GM19351 (cell line): ENCODE measurements around the gene KIAA0232.
A peak's percentile ranks its signal among the peaks of the same experiment; 100 is the strongest.
"Not testable (repeated sequence)": the region's sequence is repeated elsewhere in the genome, so short reads cannot be mapped to it uniquely, and the experiment has no call there.

Source experiments
- ATAC-seq: cut with Tn5 transposase; IDR thresholded peaks from one replicate; pipeline ENCODE4 v1.9.1; 2021; ENCODE audit warnings: mild to moderate bottlenecking, moderate library complexity; ENCODE audit not compliant: unreplicated experiment

KIAA0232 gene

GRCh38 chr4:6900181-6900812, 117.8 kb downstream of the KIAA0232 start:
- ATAC-seq: no peak

DNA sequence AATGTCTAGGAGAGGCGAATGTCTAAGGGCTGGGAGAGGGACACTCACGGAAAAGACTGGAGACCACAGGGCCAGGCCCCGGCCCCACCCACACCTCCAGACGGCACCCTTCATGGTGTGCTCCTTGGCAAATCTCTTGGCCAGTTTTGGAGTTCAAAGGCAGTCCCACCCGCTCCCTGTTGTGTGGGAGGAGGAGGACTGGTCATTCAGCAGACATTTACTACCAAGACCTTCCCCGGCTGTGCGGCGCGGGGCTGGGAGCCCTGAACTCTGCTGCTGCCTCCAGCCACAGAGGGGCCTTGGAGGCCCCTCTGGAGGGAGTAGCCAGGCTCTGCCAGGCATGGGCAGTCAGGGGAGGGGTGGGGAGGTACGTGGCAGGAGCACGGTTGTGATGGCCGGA, 118.4 kb downstream of the KIAA0232 start:
- ATAC-seq: no peak

DNA sequence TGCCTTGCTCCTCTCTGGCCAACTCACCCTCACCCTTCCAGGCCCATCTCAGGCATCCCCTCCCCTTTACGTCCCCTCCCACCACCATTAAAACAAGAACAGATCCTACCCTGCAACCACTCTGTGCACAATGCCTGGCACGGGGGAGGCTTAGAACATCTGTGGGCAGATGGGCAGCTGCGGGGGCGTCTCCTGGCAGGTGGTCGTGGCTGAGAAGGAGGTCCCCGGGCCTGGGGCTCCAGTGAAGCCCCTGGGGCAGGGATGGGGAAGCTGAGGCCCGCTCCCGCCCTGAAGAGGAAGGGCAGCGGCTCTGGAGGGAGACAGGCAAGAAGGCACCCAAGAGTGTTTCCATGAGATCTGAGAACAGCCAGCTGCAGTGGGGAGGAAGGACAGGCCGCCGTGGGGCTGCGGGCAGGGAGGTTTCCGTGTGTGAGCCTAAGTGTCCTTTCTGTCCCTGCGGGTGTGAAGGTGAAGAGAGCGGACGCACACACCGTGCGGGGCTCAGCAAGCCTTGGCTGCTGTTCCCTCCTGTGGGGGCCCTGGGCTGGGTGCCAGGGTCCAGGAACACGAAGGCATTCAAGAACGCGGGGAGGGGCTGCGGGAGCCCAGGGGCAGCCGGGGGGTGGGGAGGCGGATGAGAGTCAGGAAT, 119.3 kb downstream of the KIAA0232 start:
- ATAC-seq: no peak

GRCh38 chr4:6902318-6903042, 120.0 kb downstream of the KIAA0232 start:
- no peak for ATAC-seq

DNA sequence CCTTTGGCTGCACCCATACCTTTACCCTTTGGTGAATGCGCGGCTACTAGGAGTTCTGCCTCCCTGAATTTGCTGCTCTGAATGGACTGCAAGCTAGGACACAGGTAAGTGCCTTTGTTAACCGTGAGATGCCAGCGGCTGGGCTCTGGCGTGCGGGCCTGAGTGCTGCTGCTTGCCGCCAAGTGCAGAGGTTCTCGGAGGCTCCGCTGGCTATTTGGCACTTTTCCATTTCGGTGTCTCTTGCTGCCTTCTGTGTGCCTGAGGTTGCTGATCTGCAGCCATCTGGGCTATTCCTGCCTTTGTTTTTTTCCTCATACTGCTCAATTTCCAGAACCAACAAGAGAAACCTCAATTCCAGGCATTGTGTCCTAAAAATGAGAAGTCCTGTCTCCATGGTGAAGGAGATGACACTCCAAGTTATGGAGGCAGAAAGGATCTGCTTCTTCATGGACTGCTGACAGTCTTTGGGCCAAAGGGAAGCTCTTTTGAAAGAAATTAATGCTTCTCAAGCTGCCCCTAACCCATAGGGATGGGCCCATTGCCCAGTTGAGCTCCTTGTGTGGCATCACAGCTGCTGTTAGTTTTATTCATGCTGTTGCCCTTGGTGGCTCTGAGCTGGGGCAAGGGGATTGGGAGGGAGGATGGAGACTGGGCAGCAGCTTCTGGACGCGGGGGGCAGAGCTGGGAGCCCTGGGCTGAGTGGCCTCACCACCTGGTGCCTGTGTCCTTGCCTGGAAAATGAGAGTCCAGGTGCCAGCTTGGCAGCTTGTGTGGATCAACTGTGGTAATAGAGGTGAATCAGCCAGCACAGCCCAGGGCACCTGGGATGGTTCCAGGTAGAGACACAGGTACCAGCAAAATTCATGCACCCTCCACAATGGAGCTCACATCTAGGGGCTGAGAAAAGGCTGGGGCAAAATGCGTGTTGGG, 123.3 kb downstream of the KIAA0232 start:
- no peak for ATAC-seq

GRCh38 chr4:6906486-6906885, 124.0 kb downstream of the KIAA0232 start:
- not testable (repeated sequence) for ATAC-seq

GRCh38 chr4:6907658-6908191, 125.2 kb downstream of the KIAA0232 start:
- ATAC-seq: no peak

DNA sequence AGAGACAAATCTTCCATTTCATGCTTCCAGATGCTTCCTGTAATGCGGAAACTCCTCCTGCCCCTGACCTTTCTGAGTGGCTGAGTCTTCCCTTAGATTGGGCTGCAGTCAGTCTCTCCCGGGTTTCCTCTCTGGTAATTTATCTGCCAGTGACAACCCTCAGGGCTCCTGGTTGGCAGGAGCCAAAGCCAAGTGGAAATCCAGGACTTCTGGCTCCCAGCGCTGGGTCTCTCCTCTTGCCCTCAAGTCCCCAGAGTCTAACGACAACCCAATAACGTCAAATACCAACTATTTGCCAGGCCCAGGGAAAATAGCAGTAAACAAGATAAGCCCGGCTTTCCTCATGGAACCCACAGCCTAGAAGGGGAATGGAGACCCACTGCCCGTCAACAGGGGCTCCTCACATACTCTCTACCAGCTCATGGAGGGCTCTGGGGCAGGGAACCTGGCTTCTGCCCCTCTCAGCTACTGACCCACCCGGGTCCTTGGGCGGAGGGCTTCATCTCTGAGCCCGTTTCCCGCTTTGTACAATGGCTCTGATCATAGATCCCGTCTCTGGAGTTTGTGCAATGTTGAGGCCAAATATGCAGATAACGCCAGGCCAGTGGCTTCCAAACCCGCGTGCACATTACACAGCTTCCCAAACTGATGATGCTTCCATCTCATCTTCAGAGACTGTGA, 126.0 kb downstream of the KIAA0232 start:
- no peak for ATAC-seq

DNA sequence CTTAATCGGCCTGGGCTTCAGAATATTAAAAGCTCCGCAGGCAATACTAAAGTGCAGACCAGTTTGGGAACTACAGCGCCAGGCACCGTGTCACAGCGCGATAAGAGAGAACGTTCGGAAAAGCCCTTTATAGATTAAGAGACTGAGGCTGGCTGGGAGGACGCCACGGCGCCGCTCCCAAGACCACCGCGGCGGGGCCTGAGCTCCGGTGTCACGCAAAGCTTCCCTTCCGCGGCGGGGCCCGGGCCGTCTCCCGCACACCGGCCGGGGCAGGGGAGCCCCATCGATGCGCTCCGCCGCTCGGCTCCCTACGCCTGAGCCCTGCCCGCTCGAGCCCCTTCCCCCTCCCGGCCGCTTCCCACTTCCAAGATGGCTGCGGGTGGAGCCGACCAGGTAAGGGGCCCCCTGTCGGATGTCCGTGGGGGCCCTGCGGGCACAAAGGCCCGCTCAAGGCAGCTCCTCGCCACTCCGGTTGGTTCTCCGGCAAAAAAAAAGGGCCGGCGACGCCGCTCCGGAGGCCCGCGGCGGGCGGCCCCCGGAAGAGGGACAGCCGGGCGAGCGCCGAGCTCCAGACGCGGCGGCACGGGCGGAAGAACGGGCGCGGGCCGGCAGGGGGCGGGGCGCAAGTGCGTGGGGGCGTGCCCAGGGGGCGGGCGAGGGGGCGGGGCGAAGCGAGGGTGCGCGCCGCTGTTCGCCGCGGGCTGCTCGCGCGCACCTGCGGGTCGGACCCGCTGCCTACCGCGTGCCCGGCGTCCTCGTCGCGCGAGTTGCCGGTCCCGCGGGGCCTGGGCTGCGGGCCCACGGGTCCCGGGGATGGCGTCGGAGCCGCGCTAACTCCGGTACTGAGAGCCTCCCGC, 126.8 kb downstream of the KIAA0232 start, which contains the start of gene TBC1D14:
TSS of gene TBC1D14 (plus strand) at position 714 of the 857 bp plus-strand sequence. CDS start 13,564 bp downstream, outside the sequence.
- ATAC-seq: peak; percentile 83

- ATAC-seq: peak; percentile 36
Measured at GRCh38 chr4:6909970-6910339, 127.4 kb downstream of the KIAA0232 start.

GRCh38 chr4:6910340-6910959, 127.9 kb downstream of the KIAA0232 start:
- ATAC-seq: no peak

DNA sequence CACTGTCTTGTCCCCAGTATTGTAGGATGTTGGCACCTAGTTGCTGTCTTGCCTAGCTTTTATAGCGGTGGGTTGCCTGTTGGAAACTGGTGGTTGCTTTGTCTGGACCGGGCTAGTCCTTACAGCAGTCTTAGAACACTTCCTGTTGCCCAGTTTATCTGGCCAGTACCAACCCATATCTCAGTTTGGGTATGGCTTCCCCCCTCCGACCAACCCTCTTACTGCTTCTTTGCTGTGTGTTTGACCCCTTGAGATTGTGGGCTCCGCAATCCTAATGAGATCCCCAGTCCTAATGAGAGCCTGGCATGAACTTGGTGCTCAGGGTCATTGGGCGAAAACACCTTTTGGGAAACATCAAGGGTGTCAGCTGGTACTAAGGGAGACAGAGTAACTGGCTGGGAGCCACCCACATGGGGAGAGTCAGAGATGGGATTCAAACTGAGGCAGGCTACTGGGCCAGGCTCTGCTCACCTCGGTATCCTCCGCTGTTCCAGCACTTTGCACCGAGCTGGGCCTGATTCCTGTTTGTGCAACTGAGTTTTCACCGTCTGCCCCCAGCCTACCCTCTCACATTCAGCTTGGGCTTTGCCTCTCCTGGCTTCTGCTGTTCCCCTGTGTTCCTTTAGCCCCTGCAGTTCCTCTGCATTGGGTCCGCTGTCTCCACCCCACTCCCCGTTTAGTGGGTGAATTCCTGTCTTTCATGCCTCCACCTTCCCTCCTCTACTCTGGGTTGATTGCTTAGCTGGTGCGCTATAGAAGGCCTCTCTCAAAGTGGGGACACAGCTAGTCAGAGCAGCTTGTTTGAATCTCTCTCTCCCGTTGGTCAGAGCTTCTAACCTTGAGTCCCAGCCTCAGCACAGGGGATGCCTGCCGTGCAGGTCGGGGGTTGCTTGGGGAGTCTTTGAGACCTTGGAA, 128.7 kb downstream of the KIAA0232 start:
- ATAC-seq: no peak

DNA sequence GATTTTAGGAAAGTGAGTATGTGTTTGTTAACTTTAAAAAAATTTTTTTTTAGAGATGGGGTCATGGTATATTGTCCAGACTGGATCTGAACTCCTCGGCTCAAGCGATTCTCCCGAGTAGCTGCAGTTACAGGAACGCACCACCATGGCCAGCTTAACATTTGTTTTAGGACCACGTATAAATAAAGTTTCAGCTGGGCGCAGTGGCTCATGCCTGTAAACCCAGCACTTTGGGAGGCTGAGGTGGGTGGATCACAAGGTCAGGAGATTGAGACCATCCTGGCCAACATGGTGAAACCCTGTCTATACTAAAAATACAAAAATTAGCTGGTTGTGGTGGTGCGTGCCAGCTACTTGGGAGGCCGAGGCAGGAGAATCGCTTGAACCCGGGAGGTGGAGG, 129.4 kb downstream of the KIAA0232 start:
- not testable (repeated sequence) for ATAC-seq

- ATAC-seq: no peak
Measured at GRCh38 chr4:6912441-6912840, 129.9 kb downstream of the KIAA0232 start.

DNA sequence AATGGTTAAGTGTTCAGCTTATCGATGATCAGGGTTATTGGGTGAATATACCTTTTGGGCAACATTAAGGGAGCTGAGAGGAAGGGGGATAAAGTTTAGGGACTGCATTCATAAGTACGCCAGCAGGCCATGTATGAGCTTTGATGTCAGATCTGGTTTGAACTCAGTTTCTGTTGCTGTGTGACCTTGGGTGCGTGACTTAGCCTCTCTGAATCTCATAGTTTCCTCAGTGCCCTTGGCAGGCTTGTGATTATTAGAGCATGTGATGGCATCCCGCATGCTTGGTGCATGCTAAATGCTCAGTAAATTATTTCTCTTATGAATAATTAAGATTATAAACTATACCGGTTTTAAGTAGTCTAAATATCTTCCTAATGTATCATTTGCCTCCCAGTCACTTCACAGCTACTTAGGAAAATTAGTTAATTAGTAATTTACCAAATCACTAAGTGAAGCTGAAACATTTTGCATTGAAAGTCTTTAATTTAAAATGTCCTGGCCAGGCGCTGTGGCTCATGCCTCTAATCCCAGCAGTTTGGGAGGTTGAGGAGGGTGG, 130.9 kb downstream of the KIAA0232 start:
- ATAC-seq: no peak

- no peak for ATAC-seq
Measured at GRCh38 chr4:6914448-6914847, 131.9 kb downstream of the KIAA0232 start.
